Mesendoderm (in vitro differentiated cells): Measurements from ENCODE around the gene HAPLN1.

Source experiments
- DNase-seq: peaks from one replicate; pipeline ENCODE4 v3.0.0; 2013
- H2AK5ac ChIP-seq: 2 replicates; pipeline ENCODE4 v1.6.1; 2013; ENCODE audit warnings: low read length, inconsistent platforms
- H2BK120ac ChIP-seq: 2 replicates; pipeline ENCODE4 v1.6.1; 2013; ENCODE audit warnings: low read depth, mild to moderate bottlenecking, low read length, moderate library complexity, mixed read lengths
- H2BK15ac ChIP-seq: replicated peaks from 2 replicates; pipeline ENCODE4 v1.6.1; 2013; ENCODE audit warnings: low read depth, mild to moderate bottlenecking, moderate library complexity
- H2BK5ac ChIP-seq: 2 replicates; pipeline ENCODE4 v1.6.1; 2013; ENCODE audit warnings: low read length, inconsistent platforms
- H3K18ac ChIP-seq: 2 replicates; pipeline ENCODE4 v1.6.1; 2013; ENCODE audit warnings: mild to moderate bottlenecking, low read length, mixed read lengths
- H3K23ac ChIP-seq: one replicate; pipeline ENCODE4 v1.6.1; 2013; ENCODE audit warnings: low read length
- H3K27ac ChIP-seq: 2 replicates; pipeline ENCODE4 v1.5.1; 2013; ENCODE audit warnings: low read depth, mild to moderate bottlenecking, inconsistent platforms, low read length, moderate library complexity
- H3K27me3 ChIP-seq: 2 replicates; pipeline ENCODE4 v1.6.1; 2013; ENCODE audit warnings: low read length, control low read depth, mild to moderate bottlenecking, inconsistent platforms; ENCODE audit not compliant: insufficient read depth, poor library complexity
- H3K36me3 ChIP-seq: 2 replicates; pipeline ENCODE4 v1.6.1; 2013; ENCODE audit warnings: low read length, inconsistent platforms; ENCODE audit not compliant: control insufficient read depth, insufficient read depth
- H3K4ac ChIP-seq: one replicate; pipeline ENCODE4 v1.6.1; 2013; ENCODE audit warnings: low read depth, mild to moderate bottlenecking, low read length, moderate library complexity
- H3K4me1 ChIP-seq: 2 replicates; pipeline ENCODE4 v1.6.1; 2013; ENCODE audit warnings: low read depth, low read length, inconsistent platforms; ENCODE audit not compliant: control insufficient read depth
- H3K4me2 ChIP-seq: 2 replicates; pipeline ENCODE4 v1.6.1; 2013; ENCODE audit warnings: low read length
- H3K4me3 ChIP-seq: 2 replicates; pipeline ENCODE4 v1.5.1; 2013; ENCODE audit warnings: mild to moderate bottlenecking, low read length
- H3K56ac ChIP-seq: one replicate; pipeline ENCODE4 v1.6.1; 2013; ENCODE audit warnings: low read length
- H3K79me1 ChIP-seq: 2 replicates; pipeline ENCODE4 v1.6.1; 2013; ENCODE audit warnings: low read length, inconsistent platforms
- H3K79me2 ChIP-seq: 2 replicates; pipeline ENCODE4 v1.6.1; 2013; ENCODE audit warnings: mild to moderate bottlenecking, low read length; ENCODE audit not compliant: control insufficient read depth, insufficient read depth
- H3K9ac ChIP-seq: 2 replicates; pipeline ENCODE4 v1.6.1; 2013; ENCODE audit warnings: low read length, inconsistent platforms
- H4K5ac ChIP-seq: one replicate; pipeline ENCODE4 v1.6.1; 2013; ENCODE audit warnings: low read length
- H4K8ac ChIP-seq: one replicate; pipeline ENCODE4 v1.6.1; 2013; ENCODE audit warnings: low read depth, mild to moderate bottlenecking, control low read depth, low read length, moderate library complexity
- WGBS: extraction: QIAGEN DNeasy Blood & Tissue Kit; methylation state at CpG from one replicate; pipeline ENCODE4 v1.1.7; 2013; ENCODE audit warnings: low lambda C conversion rate, missing lambda C conversion rate; ENCODE audit not compliant: insufficient coverage; ENCODE audit errors: extremely low coverage; 5-methylcytosine and 5-hydroxymethylcytosine counted together

HAPLN1 gene

GRCh38 chr5:83724935-83725334 is 4.3 kb upstream of the HAPLN1 start:
- H3K27ac ChIP-seq, result no peak overlapping the region
- no peak overlapping the region for H4K8ac ChIP-seq
- no peak overlapping the region for H2AK5ac ChIP-seq
- H3K4me2 ChIP-seq, result no peak overlapping the region
- no peak overlapping the region for H2BK5ac ChIP-seq
- H4K5ac ChIP-seq, result no peak overlapping the region
- no peaks in the 10 kb centered on the region for H3K4me1 ChIP-seq
- H3K4ac ChIP-seq, result no peak overlapping the region
- H3K18ac ChIP-seq, result peak overlapping the region; percentile 60
- no peak overlapping the region for H3K9ac ChIP-seq
- no peak overlapping the region for H3K4me3 ChIP-seq
- H2BK120ac ChIP-seq, result peak overlapping the region; percentile 45
- H2BK15ac ChIP-seq, result no peak overlapping the region
- no peaks in the 10 kb centered on the region for H3K79me1 ChIP-seq
- H3K79me2 ChIP-seq, result no peaks in the 10 kb centered on the region
- H3K23ac ChIP-seq, result no peak overlapping the region
- H3K36me3 ChIP-seq, result no peaks in the 10 kb centered on the region
- DNase-seq, result peak; percentile 83
- no CpG with 5 or more reads among the region's 2 CpGs for WGBS
- H3K27me3 ChIP-seq, result no peaks in the 10 kb centered on the region
- H3K56ac ChIP-seq, result no peak overlapping the region

- no peak for DNase-seq
Measured at GRCh38 chr5:83724001-83724400, 3.3 kb upstream of the HAPLN1 start.

DNA sequence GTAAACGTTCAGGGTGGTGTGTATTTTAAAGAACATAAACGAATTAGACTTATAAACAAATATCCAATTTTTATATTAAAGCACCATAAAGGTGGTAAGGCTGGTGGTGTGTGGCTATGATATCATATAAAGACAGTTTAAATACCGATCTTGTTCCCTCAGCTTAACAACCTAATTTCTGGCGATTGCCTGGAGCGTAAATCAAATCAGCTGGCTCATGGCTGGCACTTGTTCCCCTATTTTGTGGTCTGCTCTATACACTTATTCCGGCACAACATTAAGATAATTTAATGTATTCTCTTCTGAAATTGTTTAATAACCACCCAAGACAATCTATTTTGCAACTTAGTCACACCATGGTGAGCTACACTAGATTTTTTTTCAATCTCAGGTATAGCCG is 2.4 kb upstream of the HAPLN1 start:
- Histone ChIP-seq H3K4me1 (no peaks in the 10 kb centered on the region), H3K36me3 (no peaks in the 10 kb centered on the region), H2BK120ac (no peak overlapping the region), H2BK5ac (no peak overlapping the region), H3K4me3 (no peak overlapping the region), H3K27ac (no peak overlapping the region), H2AK5ac (no peak overlapping the region), H3K27me3 (no peaks in the 10 kb centered on the region), H3K9ac (no peak overlapping the region), H3K4ac (no peak overlapping the region), H3K23ac (no peak overlapping the region), H2BK15ac (no peak overlapping the region), H4K8ac (no peak overlapping the region), H3K18ac (no peak overlapping the region), H3K4me2 (no peak overlapping the region), H3K79me2 (no peaks in the 10 kb centered on the region), H3K56ac (no peak overlapping the region), H4K5ac (no peak overlapping the region), H3K79me1 (no peaks in the 10 kb centered on the region)
- DNase-seq, result no peak
- no CpG with 5 or more reads among the region's 7 CpGs for WGBS

More at GRCh38 chr5:83724001-83724400, 3.3 kb upstream of the HAPLN1 start:
- Histone ChIP-seq H3K4me2 (no peak overlapping the region), H3K79me1 (no peaks in the 10 kb centered on the region), H3K79me2 (no peaks in the 10 kb centered on the region), H3K9ac (no peak overlapping the region), H3K56ac (peak overlapping the region; percentile 2), H3K27ac (no peak overlapping the region), H2BK5ac (no peak overlapping the region), H3K27me3 (no peaks in the 10 kb centered on the region), H4K8ac (peak overlapping the region; percentile 91), H3K4me1 (no peaks in the 10 kb centered on the region), H3K18ac (peak overlapping the region; percentile 85), H2BK120ac (no peak overlapping the region), H2AK5ac (no peak overlapping the region), H3K23ac (no peak overlapping the region), H3K4ac (no peak overlapping the region), H2BK15ac (no peak overlapping the region), H3K36me3 (no peaks in the 10 kb centered on the region), H3K4me3 (no peak overlapping the region), H4K5ac (no peak overlapping the region)
- no CpG with 5 or more reads among the region's 2 CpGs for WGBS

DNA sequence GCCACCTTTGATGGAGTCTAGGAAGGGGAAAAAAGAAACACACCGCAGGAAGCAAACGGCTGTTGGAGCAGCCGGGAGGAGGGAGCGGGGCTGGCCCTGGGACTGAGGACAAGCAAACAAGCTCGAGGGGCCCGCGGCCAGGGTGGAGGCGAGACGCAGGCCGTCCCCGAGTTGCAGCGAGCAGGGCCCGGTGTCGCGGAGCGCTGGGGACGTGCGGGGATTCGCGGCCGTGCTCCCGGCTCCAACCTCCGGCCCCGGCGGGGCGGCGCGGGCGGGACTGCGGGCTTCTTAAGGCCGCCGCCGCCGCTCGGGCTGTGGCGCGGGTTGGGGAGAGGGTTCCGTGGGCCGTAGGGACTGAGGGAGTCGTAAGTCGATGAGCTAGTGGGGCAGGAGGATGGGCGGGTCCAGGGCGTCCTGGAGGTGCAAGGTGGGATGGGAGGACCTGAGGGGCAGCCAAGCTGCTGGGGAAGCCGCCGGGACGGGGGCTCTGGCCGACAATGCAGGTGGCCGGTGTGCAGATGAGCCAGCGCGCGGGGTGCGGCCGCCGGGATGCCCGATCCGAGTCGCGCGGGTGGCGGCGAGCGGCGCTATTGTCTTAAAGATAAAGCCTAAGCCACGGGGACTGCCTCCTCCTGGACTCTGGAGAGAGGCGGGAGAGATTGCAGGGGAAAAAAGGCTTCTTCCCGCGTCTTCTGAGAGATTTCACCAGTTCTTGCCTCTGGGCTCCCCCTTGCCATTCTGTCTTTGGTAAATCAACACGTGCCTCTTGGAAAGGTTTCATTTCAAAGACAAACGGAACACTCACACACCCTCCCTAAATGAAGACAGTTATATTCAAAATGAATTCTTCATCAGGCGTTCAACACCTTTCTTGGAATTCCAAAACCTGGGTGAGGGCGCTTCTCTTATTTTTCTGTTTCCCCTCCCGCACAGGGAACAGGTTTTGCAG is 1.6 kb upstream of the HAPLN1 start:
- Histone ChIP-seq H3K56ac (peak overlapping the region; percentile 93), H3K4me2 (peak overlapping the region; percentile 70), H3K36me3 (no peaks in the 10 kb centered on the region), H3K79me1 (no peaks in the 10 kb centered on the region), H3K23ac (no peak overlapping the region), H3K4me1 (no peaks in the 10 kb centered on the region), H3K4me3 (peak overlapping the region; percentile 52), H2BK120ac (peak overlapping the region; percentile 33), H3K4ac (peak overlapping the region; percentile 84), H3K18ac (peak overlapping the region; percentile 98), H4K8ac (peak overlapping the region; percentile 91), H2BK5ac (peak overlapping the region; percentile 64), H3K79me2 (no peaks in the 10 kb centered on the region), H3K27ac (peak overlapping the region; percentile 90), H2BK15ac (no peak overlapping the region), H3K9ac (peak overlapping the region; percentile 84), H3K27me3 (no peaks in the 10 kb centered on the region), H4K5ac (no peak overlapping the region), H2AK5ac (no peak overlapping the region)
- peak; percentile 93 for DNase-seq
- WGBS, result no CpG with 5 or more reads among the region's 72 CpGs

- no peak overlapping the region for H2BK15ac ChIP-seq
- H3K23ac ChIP-seq, result no peak overlapping the region
- H4K5ac ChIP-seq, result no peak overlapping the region
- no peaks in the 10 kb centered on the region for H3K79me1 ChIP-seq
- H3K4me2 ChIP-seq, result no peak overlapping the region
- H4K8ac ChIP-seq, result no peak overlapping the region
- H3K79me2 ChIP-seq, result no peaks in the 10 kb centered on the region
- H2AK5ac ChIP-seq, result no peak overlapping the region
- H3K27ac ChIP-seq, result no peak overlapping the region
- no peaks in the 10 kb centered on the region for H3K27me3 ChIP-seq
- H3K9ac ChIP-seq, result no peak overlapping the region
- H3K4me1 ChIP-seq, result peaks cover 4% of the 10 kb centered on the region
- WGBS, result no CpG with 5 or more reads among the region's 2 CpGs
- H3K56ac ChIP-seq, result no peak overlapping the region
- H2BK5ac ChIP-seq, result no peak overlapping the region
- DNase-seq, result peak; percentile 70
- H2BK120ac ChIP-seq, result no peak overlapping the region
- H3K4me3 ChIP-seq, result no peak overlapping the region
- no peak overlapping the region for H3K4ac ChIP-seq
- H3K36me3 ChIP-seq, result no peaks in the 10 kb centered on the region
- H3K18ac ChIP-seq, result no peak overlapping the region
Measured at GRCh38 chr5:83718936-83719495, 1.6 kb downstream of the HAPLN1 start.
